HG03432 (cell line): ENCODE results near the gene CACUL1.
"Not testable (repeated sequence)": the region's sequence is repeated elsewhere in the genome, so short reads cannot be mapped to it uniquely, and the experiment has no call there.

Source experiments
- ATAC-seq: cut with Tn5 transposase; IDR thresholded peaks from one replicate; pipeline ENCODE4 v1.9.1; 2021; ENCODE audit warnings: mild to moderate bottlenecking, moderate library complexity; ENCODE audit not compliant: unreplicated experiment

The CACUL1 gene

DNA sequence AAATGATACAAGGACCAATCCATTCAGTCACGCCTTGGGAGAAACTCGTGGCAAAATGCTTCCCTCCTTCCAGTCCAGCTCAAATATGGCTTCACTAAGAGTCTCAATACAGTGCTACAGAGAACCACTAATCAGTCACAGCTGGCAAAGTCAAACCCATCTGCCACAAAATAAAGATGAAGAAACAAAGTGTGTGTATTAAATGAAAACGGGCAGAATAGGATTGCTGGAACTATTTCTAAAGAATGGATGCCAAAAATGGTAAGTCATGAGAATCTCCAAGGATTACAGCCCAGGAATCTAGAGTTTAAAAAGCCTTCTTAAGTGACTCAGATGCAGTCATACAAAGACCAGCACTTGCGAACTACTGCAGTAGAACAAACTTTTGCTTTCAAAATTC is 61.9 kb downstream of the CACUL1 start:
- ATAC-seq = no peak

DNA sequence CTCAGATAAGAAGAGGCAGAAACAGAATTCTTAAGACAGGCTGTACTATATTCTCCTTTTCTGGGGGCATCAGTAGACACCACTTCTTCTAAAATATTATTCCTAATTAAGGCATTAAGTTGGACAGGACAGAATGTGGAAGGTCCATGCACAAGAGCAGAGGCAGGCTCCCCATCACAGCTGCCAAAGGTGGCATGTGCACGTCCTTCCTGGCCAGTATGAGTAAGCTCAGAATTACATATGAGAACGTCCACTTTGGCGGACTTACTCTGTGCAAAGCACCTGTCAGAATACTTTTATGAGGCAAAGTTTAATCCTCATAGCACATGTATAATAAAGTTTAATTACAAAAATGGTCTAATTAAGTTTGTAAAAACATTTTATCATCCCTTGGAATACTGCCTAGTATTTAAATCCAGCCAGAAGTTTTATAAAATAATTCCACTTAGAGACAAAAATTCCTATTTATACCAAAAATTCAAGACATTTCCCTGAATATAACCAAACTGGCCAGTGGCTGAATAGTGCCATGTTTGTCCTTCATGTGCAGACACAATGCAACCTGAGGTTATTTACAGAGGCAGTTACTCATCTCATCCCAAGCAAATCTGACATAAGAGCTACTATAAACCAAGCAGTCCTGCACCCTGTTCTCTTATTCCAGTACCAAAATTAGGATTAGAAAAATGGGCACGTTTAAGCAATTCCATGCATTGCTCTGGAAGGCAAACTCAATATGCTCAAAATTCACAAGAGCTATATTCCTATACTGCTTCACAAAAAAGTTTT is 65.5 kb downstream of the CACUL1 start:
- no peak for ATAC-seq

DNA sequence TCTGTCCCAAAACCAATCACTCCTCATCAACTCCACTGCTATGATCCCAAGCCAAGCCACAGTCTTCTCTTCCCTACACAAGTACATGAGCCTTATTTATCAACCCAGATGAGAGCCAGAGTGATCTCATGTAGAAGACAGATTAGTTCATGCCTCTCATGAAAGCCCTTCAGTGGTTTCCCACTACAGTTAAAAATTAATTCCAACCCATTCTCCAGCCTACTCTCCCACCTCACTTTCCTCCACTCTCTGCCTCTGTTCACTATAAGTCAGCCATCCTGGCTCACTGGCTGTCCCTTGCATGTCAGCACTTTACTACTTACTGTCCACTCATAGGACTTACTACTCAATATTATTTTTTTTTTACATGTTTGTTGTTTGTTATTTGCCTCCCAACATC is 67.3 kb downstream of the CACUL1 start:
- ATAC-seq = peak; percentile 44

DNA sequence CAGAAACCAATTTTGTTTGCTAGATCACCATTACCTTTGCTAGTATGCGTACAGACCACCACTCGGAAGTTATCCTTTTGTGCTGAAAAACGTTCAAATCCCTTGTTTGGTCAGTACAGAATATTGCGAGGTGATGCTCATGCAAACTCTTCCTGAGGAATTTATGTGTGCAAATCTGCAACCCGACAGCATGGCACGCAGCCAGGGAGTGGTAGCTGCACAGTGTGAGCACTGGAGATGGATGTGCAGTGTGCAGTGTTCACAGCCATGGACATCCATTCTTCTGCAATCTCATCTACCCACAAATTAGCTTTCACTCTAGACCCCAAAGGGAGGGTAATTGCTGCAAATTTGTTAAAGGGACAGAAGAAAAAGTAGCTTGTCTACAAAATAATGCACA is 72.2 kb downstream of the CACUL1 start:
- ATAC-seq = no peak

DNA sequence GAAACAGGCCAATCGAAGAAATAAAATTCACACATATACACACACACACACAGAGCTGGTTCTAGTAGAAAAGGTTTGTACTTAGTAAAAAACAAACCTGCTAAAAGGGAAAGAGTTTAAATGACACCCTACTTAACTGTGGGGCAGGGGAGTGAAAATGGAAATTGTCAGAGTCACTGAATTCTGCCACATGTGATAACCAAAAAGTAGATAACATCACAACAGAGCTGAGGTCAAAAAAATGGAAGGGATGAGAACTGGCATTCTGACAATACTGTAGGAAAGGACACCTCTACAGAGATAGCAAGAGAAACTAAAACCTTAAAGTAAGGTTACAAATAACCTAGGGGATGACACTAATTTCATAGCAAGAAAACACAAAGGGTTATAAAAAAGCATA is 74.6 kb downstream of the CACUL1 start:
- no peak for ATAC-seq

DNA sequence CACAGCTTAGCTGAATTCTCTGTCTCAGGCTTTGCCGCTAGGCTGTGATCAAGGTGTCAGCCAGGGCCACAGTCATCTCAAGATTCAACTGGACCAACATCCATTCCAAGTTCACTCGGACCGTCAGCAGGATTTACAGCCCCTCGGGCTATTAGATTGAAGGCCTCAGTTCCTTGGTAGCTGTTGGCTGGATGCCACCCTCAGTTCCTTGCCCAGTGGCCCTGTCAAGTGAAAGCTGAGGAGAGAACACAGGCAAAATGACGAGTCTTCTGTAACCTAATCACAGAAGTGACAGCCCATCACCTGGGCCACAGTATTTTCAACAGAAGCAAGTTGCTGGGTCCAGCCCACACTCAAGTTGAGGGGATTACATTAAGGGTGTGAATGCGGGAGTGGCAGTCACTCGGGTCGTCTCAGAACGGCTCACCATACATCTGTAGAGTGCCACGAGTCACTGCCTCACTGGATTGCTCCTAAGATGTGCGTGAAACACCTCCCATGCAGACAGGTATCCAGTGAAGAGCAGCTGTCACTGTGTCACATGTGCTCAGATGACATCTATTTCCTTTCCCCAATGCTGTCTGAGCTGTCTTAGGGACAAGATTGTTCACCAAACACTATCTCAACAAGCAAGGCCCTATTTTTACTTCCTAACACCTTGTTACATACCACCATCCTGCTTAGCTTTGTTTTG is 80.4 kb downstream of the CACUL1 start:
- no peak for ATAC-seq

DNA sequence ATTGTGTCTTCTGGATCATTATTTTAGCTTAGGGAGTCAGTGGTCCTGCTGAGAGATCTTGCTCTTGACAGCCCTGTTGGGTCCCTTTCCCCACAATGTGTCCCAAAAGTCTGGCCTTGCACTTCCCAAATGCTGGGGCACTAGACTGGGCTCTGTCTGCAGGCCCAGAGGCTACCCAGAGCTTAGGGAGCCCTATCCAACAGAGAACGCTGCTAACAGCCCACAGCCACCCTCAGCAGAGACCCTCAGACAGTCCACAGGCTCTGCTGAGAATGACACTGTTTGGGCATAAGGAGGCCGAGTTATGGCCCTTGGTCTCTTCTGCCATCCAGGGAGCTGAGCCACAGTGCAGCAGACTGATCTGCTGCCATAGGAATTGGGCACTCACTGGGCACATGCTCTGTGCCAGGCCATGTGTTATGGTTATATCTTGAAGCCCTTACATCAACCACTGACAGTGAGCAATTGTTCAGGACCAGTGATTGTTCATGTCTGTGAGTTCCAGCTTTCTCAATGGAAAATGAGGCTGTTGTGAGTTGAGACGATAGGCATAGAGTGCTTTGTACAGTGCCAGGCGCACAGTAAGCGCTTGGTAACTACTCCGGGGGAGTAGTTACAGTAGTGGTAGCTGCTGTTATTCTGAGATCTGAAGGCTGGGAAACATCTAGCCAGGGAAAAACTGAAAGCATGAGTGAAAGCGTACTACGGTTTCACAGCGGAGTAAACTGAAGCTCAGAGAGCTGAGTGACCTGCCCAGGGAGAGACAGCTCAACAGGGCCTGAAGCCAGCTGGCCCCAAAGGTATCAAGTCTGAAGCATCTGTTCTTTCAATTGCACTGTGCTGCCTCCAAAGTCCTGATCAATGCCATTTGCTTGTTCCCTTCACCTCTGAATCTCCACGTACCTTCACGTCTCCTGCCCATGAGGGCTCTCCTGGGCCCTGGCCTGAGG is 81.7 kb downstream of the CACUL1 start:
- ATAC-seq = no peak

DNA sequence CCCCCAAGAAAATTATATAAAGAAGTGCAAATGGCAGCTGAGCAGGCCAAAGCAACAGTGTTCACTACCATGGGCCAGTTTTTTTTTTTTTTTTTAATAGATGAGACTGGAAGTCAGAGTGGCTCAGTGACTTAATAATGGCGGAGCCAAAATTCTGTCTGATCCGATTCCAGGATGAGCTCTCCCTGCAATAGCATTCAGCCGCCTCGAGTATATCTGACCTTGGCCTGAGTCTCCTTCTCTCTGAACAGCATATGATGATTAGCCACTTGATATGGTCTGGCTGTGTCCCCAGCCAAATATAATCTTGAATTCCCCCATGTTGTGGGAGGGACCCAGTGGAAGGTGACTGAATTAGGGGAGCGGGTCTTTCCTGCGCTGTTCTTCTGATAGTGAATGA is 82.6 kb downstream of the CACUL1 start:
- no peak for ATAC-seq

DNA sequence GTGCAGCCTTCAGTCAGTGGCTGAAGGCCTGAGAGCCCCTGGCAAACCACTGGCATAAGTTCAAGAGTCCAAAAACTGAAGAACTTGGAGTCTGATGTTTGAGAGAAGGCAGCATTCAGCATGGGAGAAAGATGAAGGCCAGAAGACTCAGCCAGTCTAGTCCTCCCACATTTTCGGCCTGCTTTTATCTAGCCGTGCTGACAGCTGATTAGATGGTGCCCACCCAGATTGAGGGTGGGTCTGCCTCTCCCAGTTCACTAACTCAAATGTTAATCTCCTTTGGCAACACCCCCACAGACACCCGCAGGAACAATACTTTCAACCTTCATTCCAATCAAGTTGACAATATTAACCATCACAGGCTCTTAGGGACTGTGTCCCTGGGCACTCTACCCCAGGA is 83.5 kb downstream of the CACUL1 start:
- not testable (repeated sequence) for ATAC-seq

DNA sequence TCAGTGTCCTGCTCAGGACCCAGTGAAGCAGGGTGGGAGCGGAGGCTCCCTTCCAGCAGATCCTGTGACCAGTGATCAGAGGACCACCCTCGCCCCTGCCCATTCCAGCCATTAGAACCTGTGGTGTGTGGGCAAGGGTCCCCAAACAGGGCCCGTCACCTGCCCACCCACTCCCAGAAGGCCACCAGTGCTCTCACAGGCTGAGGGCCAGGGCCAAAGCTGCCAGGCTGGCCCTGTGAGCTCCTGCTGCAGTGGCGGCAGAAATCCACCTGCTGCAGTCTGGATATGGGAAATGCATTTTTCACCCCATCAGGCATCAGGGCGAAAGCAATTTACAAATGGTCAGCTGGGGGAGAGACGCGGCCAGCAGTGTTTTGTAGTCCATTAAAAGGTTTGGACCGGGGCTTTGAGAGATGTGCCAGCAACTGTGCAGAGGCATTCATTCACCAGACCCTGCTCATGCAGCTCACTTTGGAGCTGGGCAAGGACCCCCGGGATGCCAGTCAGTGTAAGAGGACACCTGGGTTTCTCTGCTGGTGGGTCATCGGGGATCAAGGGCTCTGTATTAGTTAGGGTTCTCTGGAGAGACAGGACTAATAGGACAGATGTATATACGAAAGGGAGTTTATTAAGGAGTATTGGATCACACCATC is 84.2 kb downstream of the CACUL1 start:
- no peak for ATAC-seq

DNA sequence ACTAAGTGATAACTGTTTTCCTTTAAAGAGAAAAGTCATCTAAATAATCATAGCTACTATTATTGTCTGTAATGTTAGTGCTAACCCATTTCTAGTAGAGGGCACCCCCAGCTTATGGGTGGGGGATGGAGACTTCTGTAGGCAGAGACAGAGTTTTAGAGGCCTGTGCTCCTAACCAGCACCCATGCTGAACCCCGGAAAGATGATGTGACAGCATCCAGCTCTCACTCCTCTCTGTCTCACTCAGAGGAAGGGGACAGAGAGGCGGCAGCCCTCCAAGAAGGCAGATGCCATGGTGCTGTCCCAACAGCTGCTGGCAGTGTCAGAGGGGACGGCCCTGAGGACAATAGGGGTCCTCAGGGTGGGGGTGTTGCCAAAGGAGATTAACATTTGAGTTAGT is 84.9 kb downstream of the CACUL1 start:
- ATAC-seq = no peak

DNA sequence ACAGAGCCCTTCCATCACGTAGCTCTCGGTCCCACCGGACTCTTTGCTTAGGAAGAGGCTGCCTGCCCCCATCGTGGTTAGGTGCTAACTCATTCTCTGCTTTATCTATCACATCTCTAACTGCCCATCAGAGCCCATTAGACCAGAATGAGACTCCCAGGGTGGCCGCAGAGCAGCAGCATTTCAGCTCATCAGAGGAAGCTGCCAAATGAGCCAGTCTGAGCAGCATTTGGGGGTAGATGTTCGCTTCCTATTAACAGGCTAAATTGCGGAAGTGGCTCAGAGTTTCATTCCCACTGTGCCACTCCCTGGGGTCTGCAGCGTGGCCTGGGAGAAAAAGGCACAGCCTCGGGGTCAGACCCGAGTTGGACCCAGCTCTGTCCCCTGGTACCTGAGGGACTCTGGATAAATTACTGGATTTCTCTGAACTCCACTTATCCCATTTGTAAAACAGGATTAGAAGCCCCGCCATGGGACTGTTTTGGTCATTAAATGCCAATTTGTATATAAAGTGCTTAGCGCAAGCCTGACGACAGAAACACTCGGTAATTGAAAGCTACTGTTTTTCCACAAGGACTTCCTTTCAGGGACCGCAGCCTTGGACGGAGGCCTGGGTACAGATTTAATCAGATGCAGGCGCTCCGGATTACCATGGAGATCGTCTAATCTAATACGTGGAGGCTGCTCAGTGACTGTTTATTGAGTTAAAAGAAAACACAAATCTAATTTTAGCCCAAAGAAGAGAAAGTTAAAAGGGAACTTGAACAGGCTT is 85.6 kb downstream of the CACUL1 start:
- no peak for ATAC-seq

DNA sequence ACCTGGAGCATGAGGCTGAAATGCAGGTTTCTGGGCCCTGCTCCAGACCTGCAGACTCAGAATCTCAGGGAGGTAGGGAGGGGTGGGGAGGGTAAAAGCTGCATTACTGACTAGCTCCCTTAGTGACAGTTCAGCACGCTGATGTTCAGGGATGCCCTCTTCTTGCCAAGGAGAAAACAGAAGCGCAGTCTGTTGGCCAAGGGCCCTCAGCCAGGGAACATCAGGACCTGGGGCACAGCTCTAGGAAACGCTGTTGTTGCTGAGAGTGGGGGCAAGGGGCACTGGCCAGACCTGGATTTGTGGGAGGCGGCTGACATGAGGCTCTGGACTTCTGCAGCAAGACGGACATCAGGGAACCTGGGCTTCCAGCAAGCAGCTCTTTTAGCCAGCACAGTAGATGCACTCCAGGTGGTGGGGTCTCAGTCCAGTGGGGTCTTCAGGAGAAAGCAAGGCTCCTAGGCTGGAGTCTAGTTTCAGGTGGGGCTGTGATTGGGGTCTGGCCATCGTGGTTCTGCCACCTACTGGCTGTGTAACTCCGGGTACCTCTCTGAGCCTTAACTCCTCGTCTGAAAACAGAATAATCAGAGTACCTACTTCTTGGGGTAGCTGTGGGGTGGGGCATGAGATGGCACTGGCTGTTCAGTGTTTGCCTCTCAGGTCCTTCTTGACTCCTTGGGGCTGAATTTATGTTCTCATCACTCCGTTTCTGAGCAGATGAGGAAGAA is 86.4 kb downstream of the CACUL1 start:
- no peak for ATAC-seq

DNA sequence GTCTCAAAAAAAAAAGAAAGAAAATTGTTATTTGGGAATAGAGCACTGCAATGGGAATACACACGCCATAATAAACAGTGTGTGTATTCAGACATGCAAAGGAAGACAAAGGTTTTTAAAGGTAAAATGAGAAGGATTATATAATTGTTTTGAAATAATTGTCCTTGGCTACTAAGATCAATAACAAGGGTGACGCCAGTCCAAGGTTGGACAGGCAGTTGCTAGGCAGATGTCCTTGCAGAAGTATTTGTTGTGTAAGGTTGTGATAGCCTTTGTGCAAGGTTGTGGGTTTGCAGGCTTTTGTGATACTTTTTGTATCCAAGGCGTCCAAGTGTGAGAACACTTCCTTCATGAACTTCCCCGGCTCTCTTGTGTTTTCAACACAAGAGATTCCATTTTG is 87.0 kb downstream of the CACUL1 start:
- no peak for ATAC-seq

DNA sequence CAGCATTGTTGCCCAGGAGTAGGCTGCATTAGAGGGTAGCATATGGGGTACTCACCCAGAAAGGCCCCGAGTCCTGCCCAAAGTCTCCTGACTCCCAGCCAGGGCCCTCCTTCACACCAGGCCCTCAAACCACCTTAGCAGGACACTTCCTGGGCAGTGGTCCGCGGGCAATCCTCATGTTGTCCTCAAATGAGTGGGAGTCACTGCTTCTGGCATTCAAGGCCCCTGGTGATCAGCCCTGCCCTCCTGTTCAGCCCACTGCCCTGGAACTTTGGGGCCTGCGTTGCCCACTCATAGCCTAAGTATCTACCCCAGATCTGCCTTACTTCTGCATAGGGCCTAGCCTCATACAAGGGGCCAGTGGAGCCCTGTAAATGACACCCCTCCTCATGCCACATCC is 88.4 kb downstream of the CACUL1 start:
- ATAC-seq = no peak

DNA sequence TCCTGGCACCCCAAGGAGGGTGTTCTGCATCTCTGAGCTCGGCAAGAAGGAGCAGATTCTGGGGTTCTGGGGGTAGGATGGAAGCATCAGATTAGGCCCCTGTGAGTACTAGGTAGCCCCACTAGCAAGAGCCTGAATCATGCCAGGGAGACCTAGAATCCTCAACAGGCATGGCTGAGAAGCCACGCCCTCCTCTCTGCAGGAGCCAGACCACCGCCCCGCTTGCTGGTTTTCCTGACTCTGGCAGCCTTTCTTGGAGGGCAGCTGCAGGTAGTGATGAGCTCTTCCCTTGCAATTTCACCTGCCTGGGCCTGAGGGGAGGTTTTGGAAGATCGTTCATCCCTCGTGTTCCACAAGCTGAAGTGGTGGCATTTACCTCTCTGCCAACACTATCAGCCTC is 90.4 kb downstream of the CACUL1 start:
- ATAC-seq = no peak

DNA sequence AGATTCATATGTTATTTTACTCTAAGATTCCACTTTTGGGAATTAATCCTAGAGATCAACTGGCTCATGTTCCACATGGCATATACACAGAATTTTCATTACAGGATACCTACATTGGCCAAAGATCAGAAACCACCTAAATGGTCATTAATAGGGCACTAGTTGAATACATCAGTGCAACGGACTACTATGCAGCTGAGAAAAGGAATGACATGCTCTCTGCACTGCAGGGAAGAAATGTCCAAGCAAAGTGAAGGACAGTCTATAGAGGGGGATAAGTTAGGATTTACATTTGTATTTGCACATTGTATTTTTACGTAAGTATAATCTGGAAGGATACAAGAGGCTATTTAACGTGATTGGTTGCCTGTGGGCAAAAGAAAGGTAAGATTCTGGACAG is 91.6 kb downstream of the CACUL1 start:
- ATAC-seq = no peak

DNA sequence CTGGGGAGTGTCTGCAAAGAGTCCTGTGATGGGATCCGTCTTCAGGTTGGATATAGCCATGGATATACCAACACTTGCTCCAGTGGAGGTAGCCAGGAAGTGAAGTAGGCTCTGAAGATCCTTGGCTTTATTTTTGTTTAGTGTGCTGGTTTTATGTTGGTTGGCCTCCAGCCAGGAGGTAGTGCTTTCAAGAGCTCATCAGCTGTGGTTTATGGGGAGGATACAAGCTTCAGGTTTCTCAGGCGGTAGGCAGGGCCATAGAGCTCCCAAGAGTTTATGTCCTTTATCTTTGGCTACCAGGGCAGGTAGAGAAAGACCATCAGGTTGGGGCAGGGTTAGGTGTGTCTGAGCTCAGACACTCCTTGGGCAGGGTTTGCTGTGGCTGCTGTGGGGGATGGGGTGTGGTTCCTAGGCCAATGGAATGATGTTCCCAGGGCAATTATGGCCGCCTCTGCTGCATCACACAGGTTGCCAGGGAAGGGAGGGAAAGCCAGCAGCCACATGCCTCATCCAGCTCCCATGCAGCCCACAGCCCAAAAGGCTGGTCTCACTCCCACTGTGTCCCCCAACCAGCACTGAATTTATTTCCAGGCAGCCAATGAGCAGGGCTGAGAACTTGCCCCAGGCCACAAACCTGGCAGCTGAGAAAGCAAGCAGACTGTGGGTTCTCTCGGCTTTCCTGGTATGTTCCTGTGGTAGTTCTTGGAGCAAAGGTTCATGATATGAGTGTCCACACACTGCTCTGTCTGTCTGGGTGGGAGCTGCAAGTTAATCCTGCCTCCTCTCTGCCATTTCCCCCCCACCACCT is 92.3 kb downstream of the CACUL1 start:
- no peak for ATAC-seq

DNA sequence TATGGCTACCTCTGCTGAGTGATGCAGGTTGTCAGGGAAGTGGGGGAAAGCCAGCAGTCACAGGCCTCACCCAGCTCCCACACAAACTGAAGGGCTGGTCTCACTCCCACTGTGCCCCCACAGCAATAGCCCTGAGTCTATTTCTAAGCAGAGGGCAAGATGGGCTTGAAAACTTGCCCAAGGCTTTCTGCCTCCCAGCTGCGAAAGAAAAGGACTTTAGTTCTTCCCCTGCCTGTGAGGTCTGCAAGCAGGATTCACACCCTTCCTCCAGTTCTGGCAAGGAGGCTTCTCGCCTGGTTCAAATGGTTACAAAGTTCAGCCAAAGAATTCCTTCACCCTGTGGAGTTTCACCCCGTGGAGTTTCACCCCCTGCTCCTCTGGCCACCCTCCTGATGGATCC is 96.0 kb downstream of the CACUL1 start:
- no peak for ATAC-seq
